HG03442 (cell line): Measurements from ENCODE around the gene TGFBR2.

Experiments
- ATAC-seq: cut with Tn5 transposase; IDR thresholded peaks from one replicate; pipeline ENCODE4 v1.9.1; 2021; ENCODE audit warnings: mild to moderate bottlenecking, moderate library complexity; ENCODE audit not compliant: unreplicated experiment

The TGFBR2 gene

GRCh38 chr3:30600572-30600971 is 5.8 kb upstream of the TGFBR2 start:
- ATAC-seq, result no peak

GRCh38 chr3:30602946-30603345 is 3.5 kb upstream of the TGFBR2 start:
- ATAC-seq, result no peak

- no peak for ATAC-seq
Measured at GRCh38 chr3:30604093-30604492, 2.3 kb upstream of the TGFBR2 start.

GRCh38 chr3:30604558-30604957 is 1.8 kb upstream of the TGFBR2 start:
- no peak for ATAC-seq

GRCh38 chr3:30605005-30605404 is 1.4 kb upstream of the TGFBR2 start:
- no peak for ATAC-seq

GRCh38 chr3:30605706-30606300 is 598 bp upstream of the TGFBR2 start:
- no peak for ATAC-seq

- peak; percentile 49 for ATAC-seq
Measured at GRCh38 chr3:30607032-30607833, 832 bp downstream of the TGFBR2 start.

- no peak for ATAC-seq
Measured at GRCh38 chr3:30608598-30608947, 2.2 kb downstream of the TGFBR2 start.

GRCh38 chr3:30609930-30610701 is 3.7 kb downstream of the TGFBR2 start:
- ATAC-seq, result no peak

- ATAC-seq, result no peak
Measured at GRCh38 chr3:30610702-30611368, 4.4 kb downstream of the TGFBR2 start.

GRCh38 chr3:30611613-30612436 is 5.4 kb downstream of the TGFBR2 start:
- no peak for ATAC-seq

GRCh38 chr3:30612437-30613132 is 6.2 kb downstream of the TGFBR2 start:
- ATAC-seq, result no peak

- no peak for ATAC-seq
Measured at GRCh38 chr3:30613133-30613825, 6.9 kb downstream of the TGFBR2 start.

GRCh38 chr3:30614373-30614772 is 8.0 kb downstream of the TGFBR2 start:
- no peak for ATAC-seq

GRCh38 chr3:30614943-30615342 is 8.5 kb downstream of the TGFBR2 start:
- ATAC-seq, result no peak

- no peak for ATAC-seq
Measured at GRCh38 chr3:30615615-30616346, 9.4 kb downstream of the TGFBR2 start.

- ATAC-seq, result no peak
Measured at GRCh38 chr3:30616347-30617027, 10.1 kb downstream of the TGFBR2 start.

- ATAC-seq, result no peak
Measured at GRCh38 chr3:30617069-30617468, 10.7 kb downstream of the TGFBR2 start.
